ENCODE data around the gene RASSF3.
"Not testable (repeated sequence)": the region's sequence is repeated elsewhere in the genome, so short reads cannot be mapped to it uniquely, and the experiment has no call there.

The RASSF3 gene

GRCh38 chr12:64650762-64651161 is 40.5 kb downstream of the RASSF3 start:
- no peak for DNase-seq
- no peaks in the 10 kb centered on the region for H3K36me3 ChIP-seq
- H3K4me1 ChIP-seq = peaks cover 20% of the 10 kb centered on the region
- no peaks in the 10 kb centered on the region for H3K9me3 ChIP-seq
- H3K4me3 ChIP-seq (ENCODE audit: low read depth, low read length) = no peak overlapping the region
- no peak for TF ChIP-seq CTCF (IDR thresholded peaks at IDR 0.05; ENCODE audit: low read depth, low read length)
- no peaks in the 10 kb centered on the region for H3K27me3 ChIP-seq

DNA sequence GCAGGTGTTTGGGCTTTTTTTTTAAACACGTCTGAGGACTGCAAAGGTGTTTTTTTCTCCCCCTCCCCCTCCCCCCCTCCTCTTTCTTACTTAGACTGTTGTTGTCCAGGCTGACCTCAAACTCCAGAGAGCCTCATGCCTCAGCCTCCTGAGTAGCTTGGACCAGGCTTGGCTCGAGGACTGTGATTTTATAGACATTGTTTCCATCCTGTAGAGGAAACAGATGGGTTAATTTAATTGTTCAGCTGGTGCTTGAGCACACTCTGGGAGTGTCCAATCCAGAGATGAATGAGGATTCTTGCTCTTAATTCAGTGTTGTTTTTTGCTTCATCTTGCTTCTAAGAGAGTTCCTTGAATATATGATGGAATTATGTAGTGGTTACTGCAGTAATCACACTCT is 42.1 kb downstream of the RASSF3 start:
- peaks cover 20% of the 10 kb centered on the region for H3K4me1 ChIP-seq
- DNase-seq = no peak
- TF ChIP-seq CTCF (IDR thresholded peaks at IDR 0.05; ENCODE audit: low read depth, low read length) = no peak
- H3K4me3 ChIP-seq (ENCODE audit: low read depth, low read length) = no peak overlapping the region
- no peaks in the 10 kb centered on the region; the same call in 1 of the 2 replicates for H3K36me3 ChIP-seq
- no peaks in the 10 kb centered on the region for H3K27me3 ChIP-seq
- H3K9me3 ChIP-seq = no peaks in the 10 kb centered on the region

GRCh38 chr12:64653123-64653522 is 42.8 kb downstream of the RASSF3 start:
- no peak for TF ChIP-seq CTCF (IDR thresholded peaks at IDR 0.05; ENCODE audit: low read depth, low read length)
- DNase-seq = no peak

GRCh38 chr12:64653907-64654306 is 43.6 kb downstream of the RASSF3 start:
- H3K27me3 ChIP-seq; H3K4me3 ChIP-seq (ENCODE audit: low read depth, low read length); DNase-seq; H3K36me3 ChIP-seq; H3K9me3 ChIP-seq: not testable (repeated sequence)
- peaks cover 20% of the 10 kb centered on the region for H3K4me1 ChIP-seq

More at GRCh38 chr12:64653123-64653522, 42.8 kb downstream of the RASSF3 start:
- Histone ChIP-seq H3K36me3 (no peaks in the 10 kb centered on the region; the same call in 1 of the 2 replicates), H3K4me1 (peaks cover 20% of the 10 kb centered on the region), H3K27me3 (no peaks in the 10 kb centered on the region), H3K9me3 (no peaks in the 10 kb centered on the region), H3K4me3 (ENCODE audit: low read depth, low read length) (no peak overlapping the region)

DNA sequence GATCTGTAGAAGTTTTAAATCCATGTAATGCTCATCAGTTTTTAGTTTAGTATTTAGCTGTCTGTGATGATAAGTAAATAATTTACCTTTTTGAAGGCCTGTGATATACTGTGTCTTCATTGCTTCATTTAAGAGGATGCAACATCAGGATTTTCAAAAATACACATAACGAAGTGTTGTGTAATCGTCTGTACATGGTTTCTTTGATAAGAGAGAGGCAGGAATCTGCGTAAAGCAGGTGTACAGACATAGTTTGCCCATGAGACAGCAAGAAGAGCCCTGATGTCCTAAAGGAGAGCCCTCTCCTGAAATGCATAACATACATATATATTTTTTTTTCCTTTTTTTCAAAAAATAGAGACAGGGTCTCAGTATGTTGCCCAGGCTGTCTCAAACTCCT is 44.8 kb downstream of the RASSF3 start:
- no peaks in the 10 kb centered on the region for H3K27me3 ChIP-seq
- peaks cover 11% of the 10 kb centered on the region for H3K4me1 ChIP-seq
- TF ChIP-seq CTCF (IDR thresholded peaks at IDR 0.05; ENCODE audit: low read depth, low read length) = no peak
- no peak overlapping the region for H3K4me3 ChIP-seq (ENCODE audit: low read depth, low read length)
- DNase-seq = no peak
- H3K9me3 ChIP-seq = no peaks in the 10 kb centered on the region
- H3K36me3 ChIP-seq = no peaks in the 10 kb centered on the region; the same call in 1 of the 2 replicates

DNA sequence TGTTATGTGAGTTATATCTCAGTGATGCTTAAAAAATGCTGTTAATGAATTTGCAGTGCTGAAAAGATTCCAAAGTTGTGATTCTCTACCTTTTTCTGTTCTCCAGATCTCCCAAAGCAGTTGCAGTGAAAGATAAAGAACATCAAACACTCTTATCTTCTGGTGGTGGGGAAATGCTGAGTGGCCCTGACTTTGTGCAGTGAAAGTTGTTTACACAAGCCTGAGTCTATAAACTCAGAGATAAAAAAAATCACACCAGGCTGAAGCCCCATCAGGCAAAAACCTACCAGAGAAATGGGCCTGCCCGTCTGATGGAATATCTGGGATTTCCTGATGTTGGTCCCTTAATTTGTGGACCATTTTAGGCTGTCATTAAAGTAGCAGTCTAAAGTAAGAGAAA is 46.1 kb downstream of the RASSF3 start:
- no peak overlapping the region for H3K4me3 ChIP-seq (ENCODE audit: low read depth, low read length)
- no peak for DNase-seq
- H3K27me3 ChIP-seq = no peaks in the 10 kb centered on the region
- no peaks in the 10 kb centered on the region; the same call in 1 of the 2 replicates for H3K36me3 ChIP-seq
- H3K4me1 ChIP-seq = peaks cover 6% of the 10 kb centered on the region
- no peaks in the 10 kb centered on the region for H3K9me3 ChIP-seq
- no peak for TF ChIP-seq CTCF (IDR thresholded peaks at IDR 0.05; ENCODE audit: low read depth, low read length)

All from BE2C (cell line).